Measurements from ENCODE around the gene GLT1D1.

GRCh38 chr12:128911861-128912260 lies 58.6 kb downstream of the GLT1D1 start:
- no peak for TF ChIP-seq CTCF (conservative IDR thresholded peaks at IDR 0.05; ENCODE audit: low read depth in 2 of 2)
- no peak for TF ChIP-seq EZH2 (IDR thresholded peaks at IDR 0.05; ENCODE audit: low read depth, unreplicated experiment)
- no peak for TF ChIP-seq POLR2AphosphoS5 (IDR thresholded peaks at IDR 0.05; ENCODE audit: low read depth)
- no peak for TF ChIP-seq CREB1 (CRISPR knock-in tag; IDR thresholded peaks at IDR 0.05; ENCODE audit: low read depth)
- TF ChIP-seq REST (IDR thresholded peaks at IDR 0.05; ENCODE audit: unreplicated experiment): no peak
- TF ChIP-seq ZNF114 (CRISPR knock-in tag; IDR thresholded peaks at IDR 0.05): no peak
